RWPE1 (cell line): Measurements from ENCODE around the gene PPHLN1.

Experiments
- CTCF ChIA-PET: fragments of 350-600 bp; sonication (Branson Sonifier 250); formaldehyde crosslinking; extraction: SDS; loops from one replicate; lab custom pipeline; 2021; lab: Yijun Ruan, JAX
- POLR2A ChIA-PET: fragments of 400-600 bp; formaldehyde crosslinking; extraction: SDS; loops from one replicate; lab custom pipeline; 2020; ENCODE audit warnings: antibody characterized with exemption; ENCODE audit not compliant: low non-redundant PET; lab: Yijun Ruan, JAX
- DNase-seq: peaks from one replicate; pipeline ENCODE4 v3.0.0; 2012; ENCODE audit warnings: low spot score
- H3K27ac ChIP-seq: fragments of 450-650 bp; 2 replicates; pipeline ENCODE4 v1.5.1; 2017
- TF ChIP-seq, protein P1 (sequence below): fragments of 450-650 bp; conservative IDR thresholded peaks from 2 replicates; pipeline ENCODE4 v1.5.1; 2017; ENCODE audit warnings: low read depth, mild to moderate bottlenecking

The PPHLN1 gene

DNA sequence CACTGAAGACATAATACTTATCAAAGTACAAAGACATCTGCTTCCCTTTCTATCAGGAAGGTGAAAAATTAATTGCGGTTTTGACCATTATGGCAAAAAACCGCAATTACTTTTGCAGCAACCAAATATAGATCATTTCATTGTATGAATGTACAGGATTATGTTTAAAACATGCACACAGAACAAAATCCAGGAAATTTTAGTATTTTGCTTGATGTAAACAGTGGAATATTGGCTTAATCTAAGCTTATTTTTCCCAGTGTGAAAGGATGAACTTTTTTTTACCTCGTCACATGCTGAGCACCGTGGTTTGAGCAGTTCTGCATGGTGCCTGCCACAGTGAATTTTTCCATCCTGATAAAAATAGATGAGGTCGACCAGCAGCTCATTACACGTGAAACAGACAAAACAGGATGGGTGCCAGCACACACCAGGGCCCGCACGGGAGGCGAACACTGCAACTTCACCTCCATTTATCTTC is 142.4 kb downstream of the PPHLN1 start:
- no peak for DNase-seq
- TF ChIP-seq, protein P1, sequence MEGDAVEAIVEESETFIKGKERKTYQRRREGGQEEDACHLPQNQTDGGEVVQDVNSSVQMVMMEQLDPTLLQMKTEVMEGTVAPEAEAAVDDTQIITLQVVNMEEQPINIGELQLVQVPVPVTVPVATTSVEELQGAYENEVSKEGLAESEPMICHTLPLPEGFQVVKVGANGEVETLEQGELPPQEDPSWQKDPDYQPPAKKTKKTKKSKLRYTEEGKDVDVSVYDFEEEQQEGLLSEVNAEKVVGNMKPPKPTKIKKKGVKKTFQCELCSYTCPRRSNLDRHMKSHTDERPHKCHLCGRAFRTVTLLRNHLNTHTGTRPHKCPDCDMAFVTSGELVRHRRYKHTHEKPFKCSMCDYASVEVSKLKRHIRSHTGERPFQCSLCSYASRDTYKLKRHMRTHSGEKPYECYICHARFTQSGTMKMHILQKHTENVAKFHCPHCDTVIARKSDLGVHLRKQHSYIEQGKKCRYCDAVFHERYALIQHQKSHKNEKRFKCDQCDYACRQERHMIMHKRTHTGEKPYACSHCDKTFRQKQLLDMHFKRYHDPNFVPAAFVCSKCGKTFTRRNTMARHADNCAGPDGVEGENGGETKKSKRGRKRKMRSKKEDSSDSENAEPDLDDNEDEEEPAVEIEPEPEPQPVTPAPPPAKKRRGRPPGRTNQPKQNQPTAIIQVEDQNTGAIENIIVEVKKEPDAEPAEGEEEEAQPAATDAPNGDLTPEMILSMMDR, result no peak
- H3K27ac ChIP-seq, result no peak overlapping the region
- POLR2A ChIA-PET, result no interaction called here
- CTCF ChIA-PET, result interaction anchor here (1.1 kb wide), 1 partner anchor 10 kb away, joined by 6 read pairs; no protein-coding TSS in a partner anchor

DNA sequence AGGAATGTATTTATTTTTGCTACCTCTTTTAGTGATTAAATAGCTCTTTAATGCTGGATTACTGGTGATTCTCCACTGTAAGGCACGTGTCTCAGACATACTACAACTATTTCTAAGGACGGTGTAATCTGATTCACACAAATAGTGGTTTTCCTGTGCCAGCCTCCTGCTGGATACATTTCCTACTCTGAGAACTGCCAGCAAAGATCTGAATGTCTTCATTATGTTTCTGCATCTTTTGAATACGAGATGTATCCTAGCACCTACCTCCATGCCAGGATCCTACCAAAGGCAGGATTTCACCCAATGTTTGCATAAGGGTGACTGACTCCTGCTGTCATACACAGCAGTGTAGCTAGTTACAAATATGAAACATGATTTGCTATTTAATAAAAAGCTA is 143.0 kb downstream of the PPHLN1 start:
- no peak overlapping the region for H3K27ac ChIP-seq
- CTCF ChIA-PET, result no interaction called here
- TF ChIP-seq, protein P1, result no peak
- DNase-seq, result no peak
- POLR2A ChIA-PET, result no interaction called here

DNA sequence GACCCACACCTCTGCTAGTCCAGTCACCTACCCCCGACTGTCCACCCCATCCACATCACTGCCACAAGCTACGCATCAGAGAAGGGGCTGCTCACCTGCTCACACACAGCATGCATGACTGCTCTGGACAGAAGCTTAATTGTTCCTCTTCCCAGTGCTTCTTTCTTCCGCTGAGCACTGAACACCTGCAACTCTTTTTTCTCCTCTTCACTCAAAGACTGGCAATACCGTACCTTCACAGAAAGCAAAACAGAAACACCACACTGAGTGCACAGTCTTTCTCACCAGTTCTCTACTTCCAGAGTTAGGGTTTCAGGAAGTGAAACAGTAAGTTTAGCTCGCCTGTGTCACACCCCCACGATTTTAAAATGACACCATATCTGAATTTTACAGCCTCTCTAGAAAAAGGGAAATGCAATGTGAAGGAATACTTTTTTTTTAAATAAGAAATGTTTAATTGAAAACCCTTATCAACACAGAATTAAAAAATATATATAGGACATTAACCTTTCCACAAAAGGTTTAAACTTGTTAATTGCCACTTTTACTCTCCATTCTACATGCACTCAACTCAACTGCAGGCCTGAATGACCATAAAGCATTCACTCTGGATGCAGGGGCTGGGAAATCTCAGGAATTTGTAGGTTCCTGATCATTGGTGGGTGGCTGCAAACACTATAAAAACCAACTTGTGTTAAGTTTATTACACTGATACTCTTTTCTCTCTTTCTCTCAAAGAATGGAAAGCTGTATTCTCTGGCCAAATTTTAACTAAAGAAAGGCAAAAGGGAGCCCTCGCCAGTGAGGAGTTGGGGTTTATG is 143.6 kb downstream of the PPHLN1 start:
- TF ChIP-seq, protein P1, result no peak
- DNase-seq, result no peak
- CTCF ChIA-PET, result interaction anchor here (0.7 kb wide), 1 partner anchor 261 kb away, joined by 5 read pairs; no protein-coding TSS in a partner anchor
- no peak overlapping the region for H3K27ac ChIP-seq
- POLR2A ChIA-PET, result no interaction called here

DNA sequence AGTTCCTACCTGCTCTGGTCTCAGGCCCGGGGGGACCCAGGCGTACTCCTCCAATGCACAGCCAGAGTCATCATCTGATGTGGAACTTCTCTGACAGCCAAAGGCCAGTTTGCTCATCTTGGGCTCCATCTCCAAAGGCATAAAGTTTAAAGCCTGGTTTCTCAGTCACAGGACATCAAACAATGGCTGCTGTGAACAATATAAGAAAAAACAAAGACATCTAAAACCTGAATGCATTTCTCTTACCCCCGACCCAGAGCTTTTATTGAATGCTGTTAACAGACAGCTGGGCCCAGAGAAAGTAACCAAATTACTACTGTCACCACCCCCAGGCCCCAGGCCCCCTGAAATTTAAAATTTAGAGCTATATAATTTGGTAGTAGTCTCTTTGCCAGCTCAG is 146.4 kb downstream of the PPHLN1 start:
- ChIA-PET CTCF (no interaction called here), POLR2A (no interaction called here)
- no peak for DNase-seq
- no peak overlapping the region for H3K27ac ChIP-seq
- TF ChIP-seq, protein P1, result no peak

DNA sequence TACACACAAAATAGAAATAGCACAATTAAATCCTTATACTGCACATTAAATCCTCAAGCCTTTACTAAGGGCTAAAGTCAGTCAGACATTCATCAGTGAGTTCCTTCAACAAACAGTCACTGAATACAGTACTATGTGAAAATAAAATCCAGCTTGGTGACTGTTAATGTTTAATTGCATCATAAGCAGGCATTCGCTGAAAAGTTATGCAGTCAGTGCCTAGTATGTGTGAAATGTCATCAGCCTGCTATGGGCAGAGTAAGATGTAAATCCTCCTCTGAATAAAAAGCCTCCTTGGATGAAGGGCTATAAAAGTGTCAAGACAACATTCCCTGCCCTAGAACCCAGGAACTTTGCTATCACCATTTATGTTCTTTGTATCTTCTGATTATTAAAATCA is 147.2 kb downstream of the PPHLN1 start:
- TF ChIP-seq, protein P1, result no peak
- ChIA-PET POLR2A (no interaction called here), CTCF (interaction anchor here (0.7 kb wide), 1 partner anchor 957 kb away, joined by 5 read pairs; no protein-coding TSS in a partner anchor)
- H3K27ac ChIP-seq, result no peak overlapping the region
- no peak for DNase-seq

DNA sequence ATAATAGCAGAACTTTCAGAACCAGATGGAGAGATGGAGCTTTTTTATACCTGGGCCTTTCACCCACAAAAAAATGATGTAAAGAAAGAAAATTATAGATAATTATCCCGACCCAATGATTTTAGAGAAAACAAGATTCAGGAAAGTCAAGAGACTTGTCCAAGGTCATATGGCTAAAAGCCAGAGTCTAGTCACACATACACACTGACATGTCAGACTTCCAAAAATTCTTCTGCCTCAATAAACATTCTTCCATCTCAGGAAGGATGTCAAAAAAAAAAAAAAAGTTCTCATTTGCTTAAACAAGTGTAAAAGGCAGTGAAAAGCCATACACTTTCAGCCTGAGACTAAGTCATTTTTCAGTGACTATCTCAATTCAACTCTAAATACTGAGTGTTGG is 147.6 kb downstream of the PPHLN1 start:
- POLR2A ChIA-PET, result no interaction called here
- DNase-seq, result no peak
- H3K27ac ChIP-seq, result no peak overlapping the region
- TF ChIP-seq, protein P1, result no peak
- CTCF ChIA-PET, result interaction anchor here (0.7 kb wide), 1 partner anchor 958 kb away, joined by 5 read pairs; no protein-coding TSS in a partner anchor
